Coronary artery (tissue), 2 donors: ENCODE measurements around the gene GPNMB.

Experiments
- DNase-seq: peaks from one replicate; pipeline ENCODE4 v3.0.0-alpha.2; 2017; ENCODE audit warnings: low spot score
- H3K27ac ChIP-seq, 2 donors: fragments of 200-600 bp; sonication (generic); one replicate each; pipeline ENCODE4 v1.5.1; 2016 to 2019
- H3K4me3 ChIP-seq: fragments of 200-600 bp; sonication (generic); 2 replicates; pipeline ENCODE4 v1.5.1; 2016; ENCODE audit warnings: mild to moderate bottlenecking, moderate library complexity
- CTCF ChIP-seq: fragments of 200-600 bp; sonication (generic); IDR thresholded peaks from one replicate; pipeline ENCODE4 v1.5.1; 2019; ENCODE audit warnings: antibody characterized with exemption

GPNMB gene

GRCh38 chr7:23207884-23208283 lies 38.7 kb upstream of the GPNMB start:
- no peak for TF ChIP-seq CTCF
- DNase-seq, result no peak
- Histone ChIP-seq H3K4me3 (no peak overlapping the region), H3K27ac (no peak overlapping the region)

- DNase-seq, result no peak
- TF ChIP-seq CTCF, result no peak
- Histone ChIP-seq H3K4me3 (no peak overlapping the region), H3K27ac (no peak overlapping the region)
Observed at GRCh38 chr7:23208316-23208715, 38.3 kb upstream of the GPNMB start.

- Histone ChIP-seq H3K4me3 (no peak overlapping the region), H3K27ac (no peak overlapping the region)
- DNase-seq, result no peak
- TF ChIP-seq CTCF, result no peak
Observed at GRCh38 chr7:23210506-23210905, 36.1 kb upstream of the GPNMB start.

GRCh38 chr7:23211589-23211988 lies 35.0 kb upstream of the GPNMB start:
- H3K4me3 ChIP-seq, result no peak overlapping the region
- no peak for TF ChIP-seq CTCF

GRCh38 chr7:23212395-23212794 lies 34.2 kb upstream of the GPNMB start:
- no peak for DNase-seq
- no peak for TF ChIP-seq CTCF
- no peak overlapping the region for H3K27ac ChIP-seq

More at GRCh38 chr7:23211589-23211988, 35.0 kb upstream of the GPNMB start:
- H3K27ac ChIP-seq, result no peak overlapping the region
- DNase-seq, result no peak

GRCh38 chr7:23212841-23213240 lies 33.7 kb upstream of the GPNMB start:
- no peak for TF ChIP-seq CTCF
- no peak overlapping the region for H3K27ac ChIP-seq

More at GRCh38 chr7:23212395-23212794, 34.2 kb upstream of the GPNMB start:
- H3K4me3 ChIP-seq, result no peak overlapping the region

GRCh38 chr7:23213755-23214154 lies 32.8 kb upstream of the GPNMB start:
- H3K27ac ChIP-seq, result no peak overlapping the region
- DNase-seq, result no peak
- no peak for TF ChIP-seq CTCF

More at GRCh38 chr7:23212841-23213240, 33.7 kb upstream of the GPNMB start:
- no peak for DNase-seq
- no peak overlapping the region for H3K4me3 ChIP-seq

More at GRCh38 chr7:23213755-23214154, 32.8 kb upstream of the GPNMB start:
- H3K4me3 ChIP-seq, result no peak overlapping the region
